Left ventricle myocardium inferior (tissue), 1 donor: ENCODE data around the gene PET100. TPM values are rescaled to one million over a fixed set of nuclear protein-coding genes. Genes with fewer than 3 reads are reported as not detected.

ENCODE experiments used
- DNase-seq: peaks from one replicate; pipeline ENCODE4 v3.0.0-alpha.2; 2020
- H3K27ac ChIP-seq: fragments of 200-600 bp; replicated peaks from 2 replicates; pipeline ENCODE4 v1.8.0; 2021
- H3K27me3 ChIP-seq: fragments of 200-600 bp; 2 replicates; pipeline ENCODE4 v1.8.0; 2021; ENCODE audit warnings: low read depth
- H3K36me3 ChIP-seq: fragments of 200-600 bp; 2 replicates; pipeline ENCODE4 v1.8.0; 2021
- H3K4me1 ChIP-seq: fragments of 200-600 bp; 2 replicates; pipeline ENCODE4 v1.8.0; 2021
- H3K4me3 ChIP-seq: fragments of 200-600 bp; 2 replicates; pipeline ENCODE4 v1.8.0; 2021; ENCODE audit warnings: mild to moderate bottlenecking, moderate library complexity
- H3K9me3 ChIP-seq: fragments of 200-600 bp; replicated peaks from 2 replicates; pipeline ENCODE4 v1.8.0; 2021
- CTCF ChIP-seq: fragments of 200-600 bp; IDR thresholded peaks from 2 replicates; pipeline ENCODE4 v1.8.0; 2021; ENCODE audit warnings: antibody characterized with exemption, mild to moderate bottlenecking, borderline replicate concordance
- intact Hi-C: fragments of 100-400 bp; cut with micrococcal nuclease; formaldehyde crosslinking; loops from one replicate; pipeline ENCODE4 v1.11.0; 2022
- total RNA-seq: library from RNA; stranded (reverse); fragmentation: NEBNext Ultra II Directional; extraction: Animal tissue kit (Norgen Biotek cat#: 25700); gene quantifications from one replicate; pipeline ENCODE4 v1.2.1, GENCODE V29; 2021
- donor health status: DM: no; HTN: yes; CAD: no; lungs with severe emphysema.

PET100 gene
- total RNA-seq, 1 donor from 2014 or later, result 197 TPM

DNA sequence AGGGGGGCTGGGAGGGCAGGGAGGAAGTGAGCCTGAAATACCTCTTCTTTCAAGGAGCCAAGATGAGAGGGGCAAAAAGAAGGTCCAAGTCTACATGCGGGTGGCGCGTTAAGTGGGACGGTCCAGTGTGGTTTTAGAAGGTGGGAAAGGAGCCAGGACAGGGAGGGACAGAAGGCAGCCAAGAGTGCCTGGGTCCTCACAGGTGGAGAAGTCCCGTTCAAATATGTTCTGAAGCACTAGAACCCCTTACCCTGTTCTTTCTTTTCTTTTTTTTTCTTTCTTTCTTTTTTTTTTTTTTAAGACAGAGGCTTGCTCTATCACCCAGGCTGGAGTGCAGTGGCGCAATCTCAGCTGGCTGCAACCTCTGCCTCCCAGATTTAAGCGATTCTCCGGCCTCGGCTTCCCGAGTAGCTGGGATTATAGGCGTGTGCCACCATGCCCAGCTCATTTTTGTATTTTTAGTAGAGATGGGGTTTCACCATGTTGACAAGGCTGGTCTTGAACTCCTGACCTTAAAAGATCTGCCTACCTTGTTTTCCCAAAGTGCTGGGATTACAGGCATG is 26.6 kb upstream of the PET100 start:
- peaks cover 71% of the 10 kb centered on the region for H3K27me3 ChIP-seq

DNA sequence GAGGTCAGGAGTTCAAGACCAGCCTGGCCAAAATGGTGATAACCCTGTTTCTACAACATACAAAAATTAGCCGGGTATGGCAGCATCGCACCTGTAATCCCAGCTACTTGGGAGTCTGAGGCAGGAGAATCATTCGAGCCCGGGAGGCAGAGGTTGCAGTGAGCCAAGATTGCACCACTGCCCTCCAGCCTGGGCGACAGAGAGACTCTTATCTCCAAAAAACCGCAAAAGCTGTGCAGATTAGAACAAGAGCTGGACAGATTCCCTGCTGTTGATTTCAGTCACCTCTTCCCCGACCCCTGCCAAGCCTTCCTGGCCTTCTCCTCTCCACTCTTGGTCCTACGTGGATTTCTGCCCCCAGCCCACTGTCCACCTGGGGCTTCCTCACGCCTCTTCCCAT is 25.7 kb upstream of the PET100 start:
- intact Hi-C loops, result no loop called here
- no peak for DNase-seq
- Histone ChIP-seq H3K4me1 (no peaks in the 10 kb centered on the region), H3K27ac (no peak overlapping the region), H3K4me3 (no peak overlapping the region), H3K27me3 (peaks cover 62% of the 10 kb centered on the region), H3K36me3 (no peaks in the 10 kb centered on the region), H3K9me3 (no peaks in the 10 kb centered on the region)
- no peak for TF ChIP-seq CTCF

More for the DNA sequence above, 26.6 kb upstream of the PET100 start:
- H3K27ac ChIP-seq, result no peak overlapping the region
- no peaks in the 10 kb centered on the region for H3K4me1 ChIP-seq
- DNase-seq, result no peak
- TF ChIP-seq CTCF, result no peak
- intact Hi-C loops, result no loop called here
- H3K4me3 ChIP-seq, result no peak overlapping the region
- H3K9me3 ChIP-seq, result no peaks in the 10 kb centered on the region
- H3K36me3 ChIP-seq, result no peaks in the 10 kb centered on the region

DNA sequence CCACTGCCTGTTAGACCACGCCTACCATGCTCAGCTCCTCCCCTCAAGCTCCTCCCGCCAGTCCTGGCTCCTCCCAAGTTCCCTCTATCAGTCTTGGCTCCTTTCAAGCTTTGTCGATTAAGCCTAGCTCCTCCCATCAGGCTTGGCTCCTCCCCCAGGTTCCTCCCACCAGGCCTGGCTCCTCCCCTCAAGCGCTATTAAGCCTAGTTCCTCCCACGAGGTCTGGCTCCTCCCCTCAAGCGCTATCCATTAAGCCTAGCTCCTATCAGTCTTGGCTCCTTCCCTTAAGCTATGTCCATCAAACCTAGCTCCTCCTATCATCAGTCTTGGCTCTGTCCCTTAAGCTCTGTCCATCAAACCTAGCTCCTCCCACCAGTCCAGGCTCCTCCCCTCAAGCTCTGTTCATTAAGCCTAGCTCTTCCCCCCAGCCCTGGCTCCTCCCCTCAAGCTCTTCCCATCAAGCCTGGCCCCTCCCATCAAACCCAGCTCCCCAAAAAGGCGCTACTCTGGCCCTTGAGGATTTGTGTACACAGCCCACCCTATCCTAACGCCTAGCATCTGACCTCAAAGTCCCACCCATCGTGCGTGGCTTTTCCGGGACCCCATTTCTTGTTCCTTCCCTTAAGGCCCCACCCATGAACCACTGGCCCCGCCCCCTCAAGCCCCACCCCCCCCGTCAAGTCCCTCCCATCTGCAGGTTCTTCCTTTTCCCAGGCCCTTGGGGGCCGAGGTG is 23.9 kb upstream of the PET100 start:
- DNase-seq, result no peak
- no peak for TF ChIP-seq CTCF
- intact Hi-C loops, result no loop called here

DNA sequence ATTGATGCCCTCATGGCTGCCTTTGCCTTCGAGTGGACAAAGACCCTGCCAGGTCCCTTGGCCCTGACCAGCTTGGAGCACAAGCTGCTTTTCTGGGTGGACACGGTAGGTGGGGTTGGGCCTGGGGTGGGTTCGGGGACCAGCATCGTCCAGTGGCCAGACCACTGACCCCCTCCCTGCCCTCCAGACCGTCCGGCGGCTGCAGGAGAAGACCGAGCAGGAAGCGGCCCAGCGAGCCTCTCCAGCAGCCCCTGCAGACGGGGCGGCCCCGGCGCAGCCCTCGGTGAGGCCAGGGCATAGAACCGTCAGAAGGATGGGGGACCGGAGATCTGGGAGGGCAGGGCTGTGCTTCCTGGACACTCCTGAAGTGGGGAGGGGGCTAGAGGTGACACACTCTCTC is 23.3 kb upstream of the PET100 start:
- H3K27me3 ChIP-seq, result peaks cover 56% of the 10 kb centered on the region
- H3K4me3 ChIP-seq, result no peak overlapping the region
- H3K27ac ChIP-seq, result no peak overlapping the region
- H3K4me1 ChIP-seq, result no peaks in the 10 kb centered on the region
- H3K9me3 ChIP-seq, result no peaks in the 10 kb centered on the region
- no peak for TF ChIP-seq CTCF
- intact Hi-C loops, result no loop called here
- no peaks in the 10 kb centered on the region for H3K36me3 ChIP-seq
- no peak for DNase-seq

More for the DNA sequence above, 23.9 kb upstream of the PET100 start:
- no peaks in the 10 kb centered on the region for H3K4me1 ChIP-seq
- no peaks in the 10 kb centered on the region for H3K9me3 ChIP-seq
- no peak overlapping the region for H3K27ac ChIP-seq
- H3K27me3 ChIP-seq, result peaks cover 61% of the 10 kb centered on the region
- no peak overlapping the region for H3K4me3 ChIP-seq
- H3K36me3 ChIP-seq, result no peaks in the 10 kb centered on the region

DNA sequence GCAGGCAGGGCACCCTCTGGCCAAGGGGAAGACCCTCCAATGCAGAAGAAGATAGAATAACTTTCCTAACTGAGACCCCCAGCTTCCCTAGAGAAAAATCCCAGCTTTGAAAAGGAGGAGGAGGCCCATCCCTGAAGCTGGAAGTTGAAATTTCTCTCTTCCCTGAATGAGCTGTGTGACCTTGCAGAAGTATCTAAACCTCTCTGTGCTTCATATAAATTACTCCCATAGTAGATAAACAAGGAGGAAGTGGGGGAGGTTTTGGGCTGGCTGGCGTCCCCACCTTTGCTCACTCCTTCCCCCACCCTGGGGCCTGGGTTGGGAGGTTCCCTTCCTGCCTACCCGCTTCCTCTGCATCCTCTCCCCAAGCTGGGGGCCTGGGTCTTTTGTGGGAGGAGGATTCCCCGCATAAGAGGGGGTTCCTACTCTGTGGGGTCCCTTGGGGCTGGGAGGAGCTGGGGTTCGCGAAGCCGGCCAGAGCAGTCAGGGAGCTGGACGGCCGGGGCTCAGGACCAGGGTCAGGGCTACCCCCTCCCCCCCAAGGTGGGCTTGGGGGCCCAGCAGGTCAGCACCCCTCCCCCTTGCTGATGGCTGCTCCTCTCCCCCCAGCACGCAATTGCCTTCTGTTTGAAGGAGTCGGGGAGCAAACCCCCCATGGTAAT is 22.2 kb upstream of the PET100 start:
- Histone ChIP-seq H3K4me1 (no peaks in the 10 kb centered on the region), H3K9me3 (no peaks in the 10 kb centered on the region), H3K27ac (no peak overlapping the region), H3K27me3 (peaks cover 45% of the 10 kb centered on the region), H3K36me3 (no peaks in the 10 kb centered on the region), H3K4me3 (no peak overlapping the region)
- no peak for DNase-seq
- no peak for TF ChIP-seq CTCF
- intact Hi-C loops, result no loop called here
